Ishikawa (cell line): Measurements from ENCODE around the gene WDR89.

Experiments
- CEBPB ChIP-seq: IDR thresholded peaks from 2 replicates; pipeline ENCODE4 v1.6.1; 2012
- EP300 ChIP-seq: IDR thresholded peaks from 2 replicates; pipeline ENCODE4 v1.6.1; 2012; ENCODE audit warnings: borderline replicate concordance
- FOXM1 ChIP-seq: IDR thresholded peaks from 2 replicates; pipeline ENCODE4 v1.6.1; 2012; ENCODE audit warnings: low read depth, borderline replicate concordance
- RAD21 ChIP-seq: IDR thresholded peaks from 2 replicates; pipeline ENCODE4 v1.6.1; 2012; ENCODE audit warnings: low read depth
- TAF1 ChIP-seq: IDR thresholded peaks from 2 replicates; pipeline ENCODE4 v1.6.1; 2012; ENCODE audit warnings: low read depth, mild to moderate bottlenecking
- TEAD4 ChIP-seq: IDR thresholded peaks from 2 replicates; pipeline ENCODE4 v1.6.1; 2012
- YY1 ChIP-seq: IDR thresholded peaks from 2 replicates; pipeline ENCODE4 v1.6.1; 2012; ENCODE audit warnings: low read depth
- ZBTB7A ChIP-seq: IDR thresholded peaks from 2 replicates; pipeline ENCODE4 v1.6.1; 2012; ENCODE audit warnings: low read depth
- TF ChIP-seq, protein P1 (sequence below): IDR thresholded peaks from 2 replicates; pipeline ENCODE4 v1.6.1; 2012
- TF ChIP-seq, protein P2 (sequence below): IDR thresholded peaks from 2 replicates; pipeline ENCODE4 v1.6.1; 2012

DNA sequence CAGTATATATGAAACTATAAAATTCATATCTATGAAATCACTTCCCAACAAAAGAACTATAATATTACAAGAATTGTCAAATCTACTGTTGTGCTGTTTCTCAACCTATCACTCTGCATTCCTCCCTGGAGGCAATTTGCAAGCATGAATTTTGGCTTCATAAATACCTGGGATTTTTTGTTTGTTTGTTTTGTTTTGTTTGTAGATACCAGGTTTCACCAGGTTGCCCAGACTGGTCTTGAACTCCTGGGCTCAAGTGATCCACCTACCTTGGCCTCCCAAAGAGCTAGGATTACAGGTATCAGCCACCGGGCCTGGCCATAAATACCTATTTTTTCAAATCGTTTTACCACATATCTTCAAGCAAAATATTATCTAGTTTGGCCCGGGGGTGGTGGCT is 47.5 kb upstream of the WDR89 start:
- TF ChIP-seq, protein P1, sequence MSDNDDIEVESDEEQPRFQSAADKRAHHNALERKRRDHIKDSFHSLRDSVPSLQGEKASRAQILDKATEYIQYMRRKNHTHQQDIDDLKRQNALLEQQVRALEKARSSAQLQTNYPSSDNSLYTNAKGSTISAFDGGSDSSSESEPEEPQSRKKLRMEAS, result no peak
- TF ChIP-seq EP300, result no peak
- TF ChIP-seq TAF1, result no peak
- TF ChIP-seq FOXM1, result no peak
- TF ChIP-seq TEAD4, result no peak
- TF ChIP-seq, protein P2, sequence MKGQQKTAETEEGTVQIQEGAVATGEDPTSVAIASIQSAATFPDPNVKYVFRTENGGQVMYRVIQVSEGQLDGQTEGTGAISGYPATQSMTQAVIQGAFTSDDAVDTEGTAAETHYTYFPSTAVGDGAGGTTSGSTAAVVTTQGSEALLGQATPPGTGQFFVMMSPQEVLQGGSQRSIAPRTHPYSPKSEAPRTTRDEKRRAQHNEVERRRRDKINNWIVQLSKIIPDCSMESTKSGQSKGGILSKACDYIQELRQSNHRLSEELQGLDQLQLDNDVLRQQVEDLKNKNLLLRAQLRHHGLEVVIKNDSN, result no peak
- TF ChIP-seq CEBPB, result no peak
- no peak for TF ChIP-seq YY1
- TF ChIP-seq RAD21, result no peak
- no peak for TF ChIP-seq ZBTB7A
